ENCODE data around the gene CTNNA2. TPM values are rescaled to one million over a fixed set of nuclear protein-coding genes. Genes with fewer than 3 reads are reported as not detected.

CTNNA2 gene
- total RNA-seq, 2 donors from 2014 or later = not detected

DNA sequence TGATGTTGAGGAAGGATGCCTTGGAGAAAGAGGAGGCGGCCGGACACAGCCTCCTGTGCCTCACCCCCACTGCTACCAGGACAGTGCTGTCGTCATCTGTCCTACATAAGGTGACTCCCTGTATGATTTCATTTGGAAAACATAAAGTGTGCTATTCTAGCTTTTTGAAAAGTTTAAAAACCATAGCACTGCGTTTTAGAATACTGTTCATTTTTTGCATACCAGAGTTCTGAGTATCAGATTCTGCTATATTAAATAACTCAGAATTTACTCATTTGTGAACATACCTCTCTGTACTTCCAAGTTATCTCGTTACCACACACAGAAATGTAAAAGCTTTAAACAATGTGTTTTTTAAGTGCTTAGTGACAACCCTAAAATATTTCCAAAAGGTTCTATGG is 488.9 kb downstream of the CTNNA2 start:
- Histone ChIP-seq H3K27me3 (no peaks in the 10 kb centered on the region), H3K4me3 (no peak overlapping the region), H3K4me1 (no peaks in the 10 kb centered on the region), H3K27ac (no peak overlapping the region), H3K36me3 (no peaks in the 10 kb centered on the region), H3K9me3 (no peaks in the 10 kb centered on the region)
- TF ChIP-seq, protein P1, sequence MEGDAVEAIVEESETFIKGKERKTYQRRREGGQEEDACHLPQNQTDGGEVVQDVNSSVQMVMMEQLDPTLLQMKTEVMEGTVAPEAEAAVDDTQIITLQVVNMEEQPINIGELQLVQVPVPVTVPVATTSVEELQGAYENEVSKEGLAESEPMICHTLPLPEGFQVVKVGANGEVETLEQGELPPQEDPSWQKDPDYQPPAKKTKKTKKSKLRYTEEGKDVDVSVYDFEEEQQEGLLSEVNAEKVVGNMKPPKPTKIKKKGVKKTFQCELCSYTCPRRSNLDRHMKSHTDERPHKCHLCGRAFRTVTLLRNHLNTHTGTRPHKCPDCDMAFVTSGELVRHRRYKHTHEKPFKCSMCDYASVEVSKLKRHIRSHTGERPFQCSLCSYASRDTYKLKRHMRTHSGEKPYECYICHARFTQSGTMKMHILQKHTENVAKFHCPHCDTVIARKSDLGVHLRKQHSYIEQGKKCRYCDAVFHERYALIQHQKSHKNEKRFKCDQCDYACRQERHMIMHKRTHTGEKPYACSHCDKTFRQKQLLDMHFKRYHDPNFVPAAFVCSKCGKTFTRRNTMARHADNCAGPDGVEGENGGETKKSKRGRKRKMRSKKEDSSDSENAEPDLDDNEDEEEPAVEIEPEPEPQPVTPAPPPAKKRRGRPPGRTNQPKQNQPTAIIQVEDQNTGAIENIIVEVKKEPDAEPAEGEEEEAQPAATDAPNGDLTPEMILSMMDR (IDR thresholded peaks at IDR 0.05) = no peak
- DNase-seq (ENCODE audit: low spot score) = no peak

DNA sequence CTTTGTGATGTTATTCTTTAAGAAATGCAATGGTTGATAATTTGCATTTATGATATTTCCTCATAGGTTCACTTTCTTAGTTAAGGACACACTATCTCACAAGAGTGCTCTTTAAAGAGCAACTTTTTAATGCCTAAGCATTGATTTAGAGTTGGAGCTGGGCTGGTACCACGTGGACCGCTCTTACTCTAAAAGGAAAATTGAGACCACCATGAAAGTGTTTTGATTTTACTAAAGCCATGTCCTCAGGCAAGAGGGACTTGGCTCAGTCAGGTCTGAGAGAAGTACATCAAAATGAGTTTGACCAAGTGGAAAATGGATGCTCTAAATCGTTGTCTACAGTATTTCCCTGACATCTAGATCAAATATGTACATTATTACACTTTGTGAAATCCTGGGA is 489.3 kb downstream of the CTNNA2 start:
- no peaks in the 10 kb centered on the region for H3K9me3 ChIP-seq
- no peak for DNase-seq (ENCODE audit: low spot score)
- H3K27me3 ChIP-seq = no peaks in the 10 kb centered on the region
- no peak overlapping the region for H3K27ac ChIP-seq
- TF ChIP-seq, protein P1 (IDR thresholded peaks at IDR 0.05) = no peak
- no peaks in the 10 kb centered on the region for H3K4me1 ChIP-seq
- H3K4me3 ChIP-seq = no peak overlapping the region
- H3K36me3 ChIP-seq = no peaks in the 10 kb centered on the region

DNA sequence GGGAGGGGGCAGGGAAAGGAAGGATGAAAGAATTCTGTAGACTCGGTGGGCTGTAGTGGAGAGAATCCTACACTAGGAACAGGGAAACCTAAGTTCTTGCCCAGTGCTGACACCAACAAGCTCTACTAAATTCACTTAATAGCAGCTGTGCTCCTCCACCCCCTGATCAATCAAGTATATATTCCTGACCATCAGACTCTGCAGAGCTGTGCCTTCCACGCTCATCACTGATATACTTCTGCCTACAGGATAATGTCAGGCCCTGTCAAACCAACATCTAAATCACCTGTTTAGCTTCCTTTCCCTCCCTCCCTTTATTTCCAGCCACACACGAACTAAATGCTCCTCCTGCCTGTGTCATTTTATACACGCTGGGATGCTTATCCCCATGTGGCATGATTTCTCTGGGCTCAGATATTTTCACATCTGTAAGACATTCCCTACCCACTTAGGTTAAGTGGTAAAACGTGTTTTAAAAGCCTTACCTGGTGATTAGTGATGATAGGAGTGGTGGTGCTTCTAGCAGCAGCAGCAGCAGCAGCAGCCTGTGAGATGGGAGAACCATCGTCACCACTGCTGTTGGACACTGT is 489.8 kb downstream of the CTNNA2 start:
- no peaks in the 10 kb centered on the region for H3K36me3 ChIP-seq
- H3K4me3 ChIP-seq = no peak overlapping the region
- no peaks in the 10 kb centered on the region for H3K4me1 ChIP-seq
- H3K9me3 ChIP-seq = no peaks in the 10 kb centered on the region
- H3K27ac ChIP-seq = no peak overlapping the region
- H3K27me3 ChIP-seq = no peaks in the 10 kb centered on the region
- DNase-seq (ENCODE audit: low spot score) = no peak
- TF ChIP-seq, protein P1 (IDR thresholded peaks at IDR 0.05) = no peak

- H3K27me3 ChIP-seq = no peaks in the 10 kb centered on the region
Observed at GRCh38 chr2:80007777-80008503, 495.1 kb downstream of the CTNNA2 start.

DNA sequence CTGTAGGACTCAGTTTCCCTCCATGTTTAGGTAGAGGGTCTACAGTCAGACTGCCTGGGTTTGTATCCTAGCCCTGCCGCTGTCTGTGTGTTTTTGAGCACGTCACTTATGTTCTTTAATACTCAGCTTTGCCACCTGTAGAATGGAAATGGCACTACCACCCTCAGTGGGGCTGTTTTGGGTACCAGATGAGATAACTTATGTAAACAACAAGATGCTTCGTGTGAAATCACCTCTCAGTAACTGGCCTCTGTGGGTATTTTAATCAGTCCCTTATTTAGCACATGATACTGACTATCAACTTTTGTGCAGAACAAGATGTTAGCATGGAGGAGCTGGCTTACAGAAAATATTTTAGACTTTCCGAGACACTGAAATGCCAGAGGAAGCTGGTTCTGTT is 495.7 kb downstream of the CTNNA2 start:
- TF ChIP-seq, protein P1 (IDR thresholded peaks at IDR 0.05) = no peak
- Histone ChIP-seq H3K36me3 (no peaks in the 10 kb centered on the region), H3K4me1 (no peaks in the 10 kb centered on the region), H3K27me3 (no peaks in the 10 kb centered on the region), H3K9me3 (no peaks in the 10 kb centered on the region), H3K4me3 (no peak overlapping the region), H3K27ac (no peak overlapping the region)
- DNase-seq (ENCODE audit: low spot score) = no peak

More at GRCh38 chr2:80007777-80008503, 495.1 kb downstream of the CTNNA2 start:
- Histone ChIP-seq H3K36me3 (no peaks in the 10 kb centered on the region), H3K4me1 (no peaks in the 10 kb centered on the region), H3K4me3 (no peak overlapping the region), H3K27ac (no peak overlapping the region), H3K9me3 (no peaks in the 10 kb centered on the region)
- no peak for DNase-seq (ENCODE audit: low spot score)
- TF ChIP-seq, protein P1 (IDR thresholded peaks at IDR 0.05) = no peak

Measured in right atrium auricular region (tissue), 2 donors.